ENCODE data around the gene HPS1. TPM values are rescaled to one million over a fixed set of nuclear protein-coding genes. Genes with fewer than 3 reads are reported as not detected.
A peak's percentile ranks its signal among the peaks of the same experiment; 100 is the strongest.

Gene HPS1
- total and polyA plus RNA-seq, 2 of the 4 experiments (the other 2 are of a cell fraction) = 14.0 to 55.2 TPM

DNA sequence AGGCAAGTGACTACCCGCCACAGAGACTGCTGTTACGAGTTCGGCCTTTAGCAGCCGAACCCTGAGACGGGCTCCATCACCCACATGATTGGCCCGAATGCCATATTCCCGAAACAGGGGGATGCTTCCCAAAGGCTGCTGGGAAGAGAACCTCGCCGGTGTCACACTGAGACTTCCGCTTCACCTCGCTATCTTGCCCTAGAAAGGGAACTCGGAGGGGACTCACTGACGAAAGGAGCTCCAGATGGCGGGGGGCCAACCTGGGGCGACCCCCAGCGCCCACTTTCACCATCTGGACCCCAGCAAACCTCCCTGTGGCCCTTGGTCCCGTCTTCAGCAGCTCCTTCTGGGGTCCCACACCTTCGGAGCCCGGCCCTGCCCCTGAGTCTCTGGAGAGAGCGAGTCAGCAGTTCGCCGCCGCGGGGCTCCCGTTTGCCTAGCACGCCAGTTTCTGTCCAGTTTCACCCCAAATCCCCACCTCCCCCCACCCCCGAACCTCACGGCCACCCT, 529 bp downstream of the HPS1 start:
- peak overlapping the region; percentile 74 for H3K4me2 ChIP-seq (ENCODE audit: low read depth, low read length)
- BruUV-seq (replicated peaks) = TSS peak; percentile 52
- TF ChIP-seq RFX5 (IDR thresholded peaks at IDR 0.05; ENCODE audit: low read depth, low read length) (no peak), CEBPB (IDR thresholded peaks at IDR 0.05; ENCODE audit: low read depth, low read length) (no peak), NFE2L2 (IDR thresholded peaks at IDR 0.05; ENCODE audit: low read depth, low read length) (no peak), MAZ (IDR thresholded peaks at IDR 0.05; ENCODE audit: borderline replicate concordance, low read depth, low read length) (no peak), FOS (IDR thresholded peaks at IDR 0.05; ENCODE audit: low read depth, low read length) (no peak), RAD21 (IDR thresholded peaks at IDR 0.05; ENCODE audit: low read length) (no peak)

More for the DNA sequence above, 529 bp downstream of the HPS1 start:
- peaks cover 3% of the 10 kb centered on the region; the same call in 1 of the 2 replicates for H3K4me1 ChIP-seq (ENCODE audit: control insufficient read depth, insufficient read depth, low read length)
- peak overlapping the region; percentile 75 for H3K27ac ChIP-seq (ENCODE audit: insufficient read depth, low read length)
- dilution Hi-C loops (cut with HindIII; ENCODE audit: low sequenced_read_pairs, unreplicated experiment) (no loop called here), in situ Hi-C loops (cut with MboI; ENCODE audit: low sequenced_read_pairs) (no loop called here), intact Hi-C loops (cut with micrococcal nuclease) (no loop called here)
- H3K23ac ChIP-seq (ENCODE audit: low read depth, low read length) = peak overlapping the region; percentile 32; the same call in 1 of the 2 replicates
- ATAC-seq (ENCODE audit: low read depth) = peak; percentile 72
- peak overlapping the region; percentile 90 to 99 for H4K8ac ChIP-seq (ENCODE audit: low read depth in 2 of 2, low read length in 2 of 2)
- peak overlapping the region; percentile 79 for H3K14ac ChIP-seq (replicated peaks; ENCODE audit: low read depth, low read length)
- H2BK120ac ChIP-seq (ENCODE audit: low read depth, low read length) = no peak overlapping the region
- ChIA-PET POLR2A (ENCODE audit: unreplicated experiment) (no interaction called here), CTCF (no interaction called here)
- no peak overlapping the region for H2BK20ac ChIP-seq (ENCODE audit: low read depth, low read length)
- no peak overlapping the region for H2BK15ac ChIP-seq (ENCODE audit: low read depth, low read length)
- peak overlapping the region; percentile 59 for H2AK9ac ChIP-seq (replicated peaks; ENCODE audit: low read depth, low read length, poor library complexity)
- H3K27me3 ChIP-seq (ENCODE audit: control insufficient read depth, insufficient read depth, low read length) = no peaks in the 10 kb centered on the region
- H4K5ac ChIP-seq (ENCODE audit: low read depth, low read length) = peak overlapping the region; percentile 10; the same call in 1 of the 2 replicates
- peak overlapping the region; percentile 75 for H3K56ac ChIP-seq (ENCODE audit: extremely low read depth, insufficient read depth, low read length)
- 10% methylated on average over 10 of the region's 28 CpGs; no CpG with 5 or more reads in 1 of the 2 experiments for WGBS, 2 experiments (ENCODE audit: extremely low coverage in 2 of 2, insufficient read length in 1 of 2)
- H3K4ac ChIP-seq (ENCODE audit: low read depth, low read length) = peak overlapping the region; percentile 80
- H3K9me3 ChIP-seq (ENCODE audit: control insufficient read depth, insufficient read depth, low read length) = no peaks in the 10 kb centered on the region
- H3K79me1 ChIP-seq (ENCODE audit: low read depth in 1 of 2, low read length in 2 of 2) = peaks cover 26 to 35% of the 10 kb centered on the region in 2 experiments
- peak overlapping the region; percentile 43 for H2AK5ac ChIP-seq (ENCODE audit: low read depth, low read length)
- peak overlapping the region; percentile 48 for H2BK5ac ChIP-seq (ENCODE audit: low read depth, low read length, poor library complexity, severe bottlenecking)
- peak overlapping the region; percentile 73 for H3K4me3 ChIP-seq (ENCODE audit: insufficient read depth, low read depth, low read length)
- peak overlapping the region; percentile 24; the same call in 1 of the 2 replicates for H3K18ac ChIP-seq (ENCODE audit: low read depth, low read length)
- peak overlapping the region; percentile 98 for H2AFZ ChIP-seq (replicated peaks; ENCODE audit: low read length, poor library complexity)
- DNase-seq = peak; percentile 21
- peak overlapping the region; percentile 38; the same call in 1 of the 2 replicates for H4K91ac ChIP-seq (ENCODE audit: insufficient read depth, low read depth, low read length)
- H4K20me1 ChIP-seq (ENCODE audit: insufficient read depth, low read length) = peaks cover 4% of the 10 kb centered on the region; the same call in 1 of the 2 replicates
- H3K9me1 ChIP-seq (ENCODE audit: insufficient read depth, low read length) = peaks cover 15% of the 10 kb centered on the region
- peak overlapping the region; percentile 73 for H3K9ac ChIP-seq (ENCODE audit: low read depth, low read length)
- peaks cover 21% of the 10 kb centered on the region for H3K36me3 ChIP-seq (ENCODE audit: control insufficient read depth, insufficient read depth, low read length)

All from IMR-90 (cell line).